ENCODE data around the gene WDR47.
"Not testable (repeated sequence)": the region's sequence is repeated elsewhere in the genome, so short reads cannot be mapped to it uniquely, and the experiment has no call there.

Gene WDR47

DNA sequence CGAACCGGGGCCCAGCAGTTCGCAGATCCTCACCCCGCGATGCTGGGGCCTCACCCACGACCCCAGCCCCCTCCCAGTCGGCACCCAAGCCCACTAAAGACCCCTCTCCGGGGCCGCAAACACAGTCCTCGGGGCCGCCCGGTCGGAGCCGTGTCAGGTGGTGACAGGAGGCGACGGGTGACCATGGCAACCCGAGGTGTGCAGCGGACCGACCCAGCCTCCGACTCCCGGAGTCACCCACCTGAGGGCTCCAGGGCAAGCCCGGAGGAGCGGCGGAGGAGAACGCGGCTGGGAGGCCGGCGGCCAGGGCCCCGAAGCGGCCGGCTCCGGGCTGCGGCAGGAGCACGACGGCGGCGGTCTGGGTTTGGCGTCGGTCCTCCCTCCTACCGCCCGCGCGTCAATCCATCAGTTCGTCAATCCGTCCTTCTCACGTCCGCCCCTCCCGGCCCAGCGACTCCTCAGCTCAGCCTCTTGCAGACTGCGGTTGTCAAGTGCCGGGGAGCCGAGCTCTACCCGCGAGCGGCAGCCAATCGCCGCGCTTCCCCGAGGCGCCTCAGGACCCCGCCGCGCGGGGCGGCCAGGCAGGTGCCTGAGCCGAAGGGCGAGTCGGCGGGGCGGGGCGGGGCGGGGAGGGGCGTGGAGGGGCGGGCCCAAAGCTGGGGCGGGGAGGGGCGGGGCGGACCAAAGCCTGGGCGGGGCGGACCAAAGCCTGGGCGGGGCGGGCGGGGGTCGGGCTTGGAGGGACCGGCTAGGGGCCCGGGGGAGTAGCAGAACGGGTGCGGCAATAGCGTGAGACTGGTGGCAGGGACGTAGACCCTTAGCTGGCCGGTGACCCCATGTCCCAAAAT is at the start of gene WDR47:
WDR47 (minus strand) TSS at position 482 of the 848 bp plus-strand sequence. CDS start 18,590 bp downstream, outside the sequence.
- DNase-seq, result peak; percentile 96

- no peak for DNase-seq
Observed at GRCh38 chr1:109091078-109091838, 49.4 kb upstream of the WDR47 start.

DNA sequence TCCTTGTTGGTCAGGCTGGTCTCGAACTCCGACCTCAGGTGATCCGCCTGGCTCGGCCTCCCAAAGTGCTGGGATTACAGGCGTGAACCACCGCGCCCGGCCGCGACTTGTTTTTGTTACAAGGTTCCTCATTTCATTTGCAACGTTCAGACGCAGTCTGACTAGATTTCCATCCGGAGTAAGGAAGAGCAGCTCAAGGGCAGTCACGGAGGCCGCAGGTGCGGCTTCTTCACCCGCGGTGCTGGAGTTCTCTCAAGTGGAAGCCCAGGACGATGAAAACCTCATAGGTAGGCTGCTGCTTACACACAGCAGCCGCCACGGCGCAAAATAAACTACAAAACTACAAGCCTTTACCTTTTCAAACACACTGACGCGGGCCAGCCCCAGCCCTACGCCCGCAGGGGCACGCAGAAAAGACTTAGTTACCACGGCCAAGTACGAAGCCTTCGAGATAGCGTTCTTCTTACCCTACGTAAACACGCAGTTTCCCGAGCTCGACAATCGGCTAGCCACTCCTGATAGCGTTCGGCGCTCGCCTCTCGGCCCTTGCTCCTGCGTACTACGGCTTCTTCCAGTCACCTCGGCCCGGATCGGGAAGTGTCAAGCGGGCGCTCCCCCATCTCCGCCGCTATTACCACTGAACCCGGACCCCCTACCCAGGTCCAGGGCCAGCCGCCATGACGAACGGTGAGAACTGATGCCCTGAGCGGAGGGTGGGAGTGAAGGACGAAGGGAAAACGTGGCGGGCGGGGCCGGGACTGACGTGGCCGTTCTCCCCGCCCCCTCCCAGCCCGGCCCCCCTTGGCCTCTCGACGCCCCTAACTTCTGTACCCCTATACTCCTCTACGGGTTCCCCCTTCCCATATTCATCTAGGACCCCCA is 48.5 kb upstream of the WDR47 start, which contains the start of gene TMEM167B:
TMEM167B (plus strand) TSS at position 569 of the 882 bp plus-strand sequence; CDS start at position 678, 109 bp downstream.
- DNase-seq, result peak; percentile 91

DNA sequence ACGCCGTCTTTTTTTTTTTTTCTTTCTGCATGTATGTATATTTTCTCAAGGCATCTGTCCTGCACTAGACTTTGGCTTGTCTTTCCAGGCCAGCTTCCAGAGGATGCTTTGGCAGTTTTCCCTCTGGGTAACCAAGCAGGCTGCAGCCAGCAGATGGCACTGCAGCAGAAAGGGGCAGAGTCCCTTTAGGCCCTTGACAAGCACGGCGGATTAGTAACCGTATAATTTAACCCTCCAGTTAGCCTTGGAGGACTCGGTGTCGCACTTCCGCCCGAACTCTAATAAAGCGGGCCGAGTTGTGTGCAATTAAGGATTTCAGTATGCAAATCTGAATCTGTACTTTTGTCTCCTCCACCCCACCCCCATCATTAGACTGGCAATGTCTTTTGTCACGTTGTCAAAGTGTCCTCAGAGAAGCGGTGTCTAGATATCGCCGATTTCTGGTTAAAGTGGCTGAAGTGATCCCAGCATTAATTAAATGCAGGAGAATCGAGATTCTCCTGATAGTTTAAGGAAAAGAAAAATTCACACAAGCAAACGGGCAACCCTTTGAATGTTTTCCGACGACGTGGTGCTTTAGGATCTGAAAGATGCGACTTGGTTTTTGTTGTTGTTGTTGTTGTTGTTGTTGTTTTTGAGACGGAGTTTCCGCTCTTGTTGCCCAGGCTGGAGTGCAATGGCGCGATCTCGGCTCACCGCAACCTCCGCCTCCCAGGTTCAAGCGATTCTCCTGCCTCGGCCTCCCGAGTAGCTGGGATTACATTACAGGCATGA is 47.5 kb upstream of the WDR47 start:
- peak; percentile 46 for DNase-seq

- DNase-seq, result no peak
Observed at GRCh38 chr1:109084563-109085517, 42.9 kb upstream of the WDR47 start.

DNA sequence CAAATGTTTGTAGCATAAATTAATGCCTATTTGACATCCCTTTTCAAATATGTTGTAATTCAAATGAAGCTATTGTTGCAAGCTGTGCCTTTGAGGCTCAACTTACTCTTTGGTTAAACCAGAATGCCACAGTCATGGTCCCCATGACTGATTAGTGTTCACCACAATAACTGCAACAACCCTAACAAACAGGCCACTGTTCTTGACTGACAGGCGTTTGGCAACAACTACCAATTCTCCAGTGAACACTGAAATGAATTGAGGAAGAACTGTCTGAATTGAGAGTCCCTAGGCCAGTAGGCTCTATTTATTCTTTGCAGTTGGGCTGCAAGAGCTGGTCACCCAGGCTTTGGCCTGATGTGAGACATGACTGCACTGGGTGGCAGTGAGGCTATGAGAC is 42.0 kb upstream of the WDR47 start:
- DNase-seq, result no peak

GRCh38 chr1:109083501-109083900 is 41.6 kb upstream of the WDR47 start:
- no peak for DNase-seq

DNA sequence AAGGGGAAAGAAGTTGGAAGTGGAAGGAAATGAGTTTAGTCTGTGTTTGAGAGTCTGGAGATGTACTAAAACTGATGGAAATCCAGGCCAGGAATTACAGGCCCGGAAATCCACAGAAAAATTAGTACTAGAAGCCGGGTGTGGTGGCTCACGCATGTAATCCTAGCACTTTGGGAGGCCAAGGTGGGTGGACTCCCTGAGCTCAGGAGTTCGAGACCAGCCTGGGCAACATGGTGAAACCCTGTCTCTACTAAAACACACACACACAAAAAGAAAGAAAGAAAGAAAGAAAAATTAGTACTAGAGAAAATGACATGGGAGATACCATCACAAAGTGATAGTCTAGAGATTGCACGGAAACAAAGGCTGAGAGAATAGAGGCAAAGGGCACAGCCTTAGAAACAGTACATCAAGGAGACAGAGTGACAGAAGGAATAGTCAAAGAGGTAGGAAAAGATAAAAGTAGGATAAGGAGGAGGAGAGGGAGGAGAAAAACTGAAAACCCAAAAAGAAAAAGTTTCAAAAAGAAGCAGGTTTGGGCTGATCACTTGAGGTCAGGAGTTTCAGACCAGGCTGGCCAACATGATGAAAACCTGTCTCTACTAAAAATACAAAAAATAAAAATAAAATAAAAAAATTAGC is 38.7 kb upstream of the WDR47 start:
- DNase-seq, result no peak

GRCh38 chr1:109079240-109079622 is 37.3 kb upstream of the WDR47 start:
- DNase-seq, result no peak

DNA sequence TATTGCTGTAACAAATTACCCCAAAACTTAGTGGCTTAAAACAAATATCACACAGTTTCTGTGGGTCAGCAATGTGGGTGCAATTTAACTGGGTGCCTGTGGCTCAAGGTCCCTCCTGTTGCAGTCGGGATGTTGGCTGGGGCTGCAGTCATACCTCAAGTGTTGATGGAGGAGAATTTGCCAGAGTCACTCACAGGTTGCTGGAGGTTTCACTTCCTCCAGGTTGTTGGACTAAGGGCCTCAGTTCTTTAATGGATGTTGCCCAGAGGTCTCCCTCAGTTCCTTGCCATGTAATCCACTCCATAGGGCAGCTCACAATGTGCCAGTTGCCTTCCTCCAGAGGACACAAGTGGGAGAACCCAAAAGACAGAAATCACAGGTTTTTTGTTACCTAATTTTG is 36.4 kb upstream of the WDR47 start:
- no peak for DNase-seq

DNA sequence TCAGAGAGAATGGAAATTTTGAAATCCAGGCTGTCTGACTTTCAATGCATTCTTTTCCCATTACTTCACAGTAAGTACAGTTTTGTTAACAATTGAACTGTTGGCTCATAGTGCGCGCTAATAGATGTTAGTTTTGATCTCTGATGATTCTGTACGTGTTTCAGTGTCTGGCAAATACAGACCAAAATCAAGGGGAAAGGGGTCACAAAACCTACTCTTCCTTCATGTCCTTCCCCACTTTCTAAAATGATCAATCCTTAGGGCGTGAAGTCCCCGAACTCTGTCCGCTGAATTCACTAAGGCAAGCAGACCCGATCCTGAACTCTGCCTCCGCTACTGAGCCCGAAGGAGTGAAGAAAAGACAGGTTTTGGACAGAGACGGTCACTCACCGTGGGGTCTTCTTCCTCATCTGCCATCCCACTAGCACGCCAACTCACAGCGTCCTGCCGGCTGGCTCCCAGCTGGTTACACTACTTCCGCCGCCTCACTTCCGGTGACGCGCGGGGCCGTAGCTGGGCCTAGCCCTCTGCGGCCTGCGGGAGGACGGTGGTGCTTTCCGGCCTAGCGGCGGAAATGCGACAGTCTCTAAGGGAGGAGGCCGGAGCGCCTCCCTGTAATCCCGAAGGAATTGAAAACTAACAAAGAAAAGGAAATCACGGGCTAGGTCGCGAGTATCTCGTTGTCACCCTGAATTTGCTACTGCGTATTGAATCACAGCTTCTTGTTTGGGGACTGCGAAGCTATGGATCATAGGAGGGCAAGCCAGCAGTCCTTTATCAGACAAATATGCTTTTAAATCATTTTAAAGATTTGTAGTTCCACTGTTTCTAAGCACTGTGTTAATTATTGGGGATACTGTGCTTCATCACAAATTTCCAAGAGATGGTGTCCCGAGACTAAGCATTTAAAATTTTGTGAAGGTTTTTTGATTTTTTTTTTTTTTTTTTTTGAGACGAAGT is 33.9 kb upstream of the WDR47 start, which contains the start of gene TAF13:
TAF13 (minus strand) TSS at position 473 of the 960 bp plus-strand sequence; CDS start at position 417, 56 bp downstream.
- DNase-seq, result peak; percentile 80

DNA sequence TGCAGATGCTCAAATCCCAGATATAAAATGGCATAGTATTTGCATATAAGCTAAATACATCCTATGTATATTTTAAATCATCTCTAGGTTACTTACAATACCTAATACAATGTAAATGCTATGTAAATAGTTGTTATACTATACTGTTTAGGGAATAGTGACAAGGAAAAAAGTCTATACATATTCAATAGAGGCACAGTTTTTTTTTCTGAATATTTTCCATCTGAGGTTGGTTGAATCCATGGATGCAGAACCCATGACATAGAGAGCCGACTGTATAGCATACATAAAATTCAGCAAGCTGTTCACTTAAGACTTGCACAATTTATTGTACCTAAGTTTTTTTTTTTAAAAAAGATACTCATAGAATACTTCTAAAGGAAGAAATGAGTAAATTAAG is 27.4 kb upstream of the WDR47 start:
- DNase-seq, result no peak

DNA sequence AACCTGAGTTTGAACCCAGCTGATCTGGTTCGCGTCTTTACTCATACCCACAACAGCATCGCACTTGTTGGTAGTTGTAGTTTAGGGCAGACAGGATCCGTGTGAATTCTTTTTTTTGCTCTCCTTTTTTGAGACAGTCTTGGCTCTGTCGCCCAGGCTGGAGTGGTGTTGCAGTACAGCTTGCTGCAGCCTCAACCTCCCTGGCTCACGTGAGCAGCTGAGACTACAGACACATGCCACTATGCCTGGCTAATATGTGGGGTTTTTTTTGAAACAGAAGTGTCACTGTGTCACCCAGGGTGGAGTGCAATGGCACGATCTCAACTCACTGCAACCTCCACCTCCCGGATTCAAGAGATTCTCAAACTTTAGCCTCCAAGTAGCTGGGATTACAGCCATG is 26.0 kb upstream of the WDR47 start:
- no peak for DNase-seq

- no peak for DNase-seq
Observed at GRCh38 chr1:109065137-109065536, 23.2 kb upstream of the WDR47 start.

DNA sequence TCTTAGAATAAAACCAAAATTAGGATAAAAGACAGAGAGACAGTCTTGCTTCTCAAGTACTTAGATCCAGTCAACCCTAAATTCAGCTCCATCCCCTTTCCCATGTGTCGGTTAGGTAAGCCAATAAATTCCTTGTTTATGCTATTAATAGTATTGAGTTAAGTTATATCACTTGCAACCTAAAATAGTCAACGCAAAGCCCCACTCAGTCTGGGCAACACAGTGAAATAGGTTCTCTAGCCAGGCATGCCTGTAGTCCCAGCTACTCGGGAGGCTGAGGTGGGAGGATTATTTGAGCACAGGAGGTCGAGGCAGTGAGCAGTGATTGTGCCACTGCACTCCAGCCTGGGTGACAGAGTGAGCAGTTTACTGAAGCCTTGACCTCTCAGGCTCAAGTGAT is 19.3 kb upstream of the WDR47 start:
- DNase-seq, result no peak

- no peak for DNase-seq
Observed at GRCh38 chr1:109060707-109061106, 18.8 kb upstream of the WDR47 start.

DNA sequence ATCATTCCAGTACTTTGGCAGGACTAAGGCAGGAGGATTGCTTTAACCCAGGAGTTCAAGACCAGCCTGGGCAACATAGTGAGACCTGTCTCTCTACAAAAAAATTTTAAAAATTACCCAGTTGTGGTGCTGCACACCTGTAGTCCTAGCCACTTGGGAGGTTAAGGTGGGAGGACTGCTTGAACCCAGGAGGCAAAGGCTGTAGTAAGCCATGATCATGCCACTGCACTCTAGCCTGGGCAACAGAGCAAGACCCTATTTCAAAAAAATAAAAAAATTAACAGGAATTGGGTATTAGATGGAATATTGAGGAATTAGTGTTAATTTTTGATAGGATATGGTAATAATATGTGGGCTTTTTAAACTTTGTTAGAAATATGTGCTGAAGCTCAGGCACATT is 17.1 kb upstream of the WDR47 start:
- DNase-seq, result no peak

GRCh38 chr1:109056064-109056463 is 14.2 kb upstream of the WDR47 start:
- no peak for DNase-seq

GRCh38 chr1:109052145-109052544 is 10.2 kb upstream of the WDR47 start:
- not testable (repeated sequence) for DNase-seq

Measured in GDM1 (cell line).